Mesothelial cell of epicardium (in vitro differentiated cells): ENCODE data around the gene ARHGAP20. TPM values are rescaled to one million over a fixed set of nuclear protein-coding genes. Genes with fewer than 3 reads are reported as not detected.

Experiments
- DNase-seq, 2 experiments: peaks; one replicate each; pipeline ENCODE4 v3.0.0; 2021; ENCODE audit warnings: low spot score in 2 of 2; ENCODE audit not compliant: unreplicated experiment in 2 of 2
- H3K27ac Mint-ChIP-seq: 2 replicates; pipeline ENCODE4 v1.8.0; 2021; ENCODE audit warnings: mixed read lengths
- H3K27me3 Mint-ChIP-seq: 2 replicates; pipeline ENCODE4 v1.8.0; 2021; ENCODE audit warnings: low read depth, mixed read lengths
- H3K36me3 Mint-ChIP-seq: 2 replicates; pipeline ENCODE4 v1.8.0; 2021; ENCODE audit warnings: mixed read lengths
- H3K4me1 Mint-ChIP-seq: 2 replicates; pipeline ENCODE4 v1.8.0; 2021; ENCODE audit warnings: mixed read lengths
- H3K4me3 Mint-ChIP-seq: 2 replicates; pipeline ENCODE4 v1.8.0; 2021; ENCODE audit warnings: mild to moderate bottlenecking, moderate library complexity, mixed read lengths
- H3K9me3 Mint-ChIP-seq: 2 replicates; pipeline ENCODE4 v1.8.0; 2021; ENCODE audit warnings: mixed read lengths
- CTCF ChIP-seq: fragments of 200-600 bp; sonication (generic); IDR thresholded peaks from one replicate; pipeline ENCODE4 v1.5.0; 2021; ENCODE audit warnings: antibody characterized with exemption; ENCODE audit not compliant: unreplicated experiment
- total RNA-seq: library from RNA; stranded (reverse); gene quantifications from 3 replicates; pipeline ENCODE4 v1.2.1, GENCODE V29; 2021

Gene ARHGAP20
- total RNA-seq, 1 donor from 2014 or later = 8.9 TPM

DNA sequence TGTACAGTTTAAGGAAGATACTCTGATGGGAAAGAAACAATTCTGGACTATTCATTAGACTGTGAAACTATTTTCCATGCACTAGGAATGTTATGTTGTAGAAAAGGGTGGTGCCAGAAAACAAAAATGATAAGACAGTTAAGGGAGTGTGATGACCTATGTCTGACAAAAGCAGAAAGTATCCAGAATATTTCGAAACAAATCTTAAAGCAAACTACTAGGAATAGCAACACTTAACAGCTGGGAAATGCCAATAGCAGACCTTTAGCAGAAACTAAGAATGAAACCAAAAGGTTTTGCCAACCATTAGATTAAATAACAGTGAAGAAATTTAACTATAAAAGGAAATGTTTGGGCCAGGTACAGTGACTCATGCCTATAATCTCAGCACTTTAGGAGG, 3.3 kb upstream of the ARHGAP20 start:
- Mint-ChIP-seq H3K4me1 (peaks cover 20% of the 10 kb centered on the region), H3K4me3 (no peak overlapping the region), H3K27ac (no peak overlapping the region), H3K36me3 (no peaks in the 10 kb centered on the region), H3K27me3 (no peaks in the 10 kb centered on the region), H3K9me3 (no peaks in the 10 kb centered on the region)
- no peak for DNase-seq
- no peak for TF ChIP-seq CTCF

DNA sequence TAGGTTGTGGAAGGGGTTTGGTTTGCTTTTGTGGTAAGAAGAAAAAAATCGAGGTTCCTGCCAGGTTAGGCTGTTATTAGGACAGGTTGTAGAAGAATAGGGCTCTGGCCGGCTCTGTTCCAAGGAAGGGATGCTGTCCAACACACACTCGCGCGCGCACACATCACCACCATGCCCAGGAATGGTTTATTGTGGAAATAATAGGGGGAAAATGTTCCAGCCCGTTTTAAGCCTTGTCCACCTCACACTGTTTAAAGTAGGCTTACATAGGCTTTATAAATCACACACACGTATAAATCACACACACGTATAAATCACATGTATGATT, 1.2 kb upstream of the ARHGAP20 start:
- Mint-ChIP-seq H3K27ac (peak overlapping the region; percentile 41), H3K4me3 (peak overlapping the region; percentile 77), H3K4me1 (peaks cover 33% of the 10 kb centered on the region), H3K27me3 (no peaks in the 10 kb centered on the region), H3K9me3 (no peaks in the 10 kb centered on the region), H3K36me3 (no peaks in the 10 kb centered on the region)
- TF ChIP-seq CTCF = no peak
- no peak for DNase-seq

- peaks cover 2% of the 10 kb centered on the region for H3K36me3 Mint-ChIP-seq
- H3K4me1 Mint-ChIP-seq = peaks cover 33% of the 10 kb centered on the region
- no peaks in the 10 kb centered on the region for H3K27me3 Mint-ChIP-seq
- peak in 1 of 2 experiments; percentile 62 for DNase-seq
- H3K27ac Mint-ChIP-seq = peak overlapping the region; percentile 41
- no peak for TF ChIP-seq CTCF
- H3K9me3 Mint-ChIP-seq = peaks cover 2% of the 10 kb centered on the region
- H3K4me3 Mint-ChIP-seq = peak overlapping the region; percentile 77
Measured at GRCh38 chr11:110712659-110713448, 617 bp upstream of the ARHGAP20 start.

- Mint-ChIP-seq H3K4me1 (peaks cover 39% of the 10 kb centered on the region), H3K27me3 (no peaks in the 10 kb centered on the region), H3K27ac (no peak overlapping the region), H3K9me3 (peaks cover 4% of the 10 kb centered on the region), H3K36me3 (peaks cover 4% of the 10 kb centered on the region), H3K4me3 (peak overlapping the region; percentile 80)
- no peak for TF ChIP-seq CTCF
- DNase-seq = peak in 1 of 2 experiments; percentile 38
Measured at GRCh38 chr11:110711448-110711775, 825 bp downstream of the ARHGAP20 start.

- no peaks in the 10 kb centered on the region for H3K27me3 Mint-ChIP-seq
- no peak for TF ChIP-seq CTCF
- peaks cover 4% of the 10 kb centered on the region for H3K36me3 Mint-ChIP-seq
- peak in 1 of 2 experiments; percentile 67 for DNase-seq
- peaks cover 43% of the 10 kb centered on the region for H3K4me1 Mint-ChIP-seq
- peak overlapping the region; percentile 70 for H3K27ac Mint-ChIP-seq
- peaks cover 4% of the 10 kb centered on the region for H3K9me3 Mint-ChIP-seq
- H3K4me3 Mint-ChIP-seq = peak overlapping the region; percentile 80
Measured at GRCh38 chr11:110710628-110711381, 1.4 kb downstream of the ARHGAP20 start.
